HEK293 (cell line): Measurements from ENCODE around the gene POM121L2.

Source experiments
- KLF10 ChIP-seq: fragments of 450-650 bp; IDR thresholded peaks from 2 replicates; pipeline ENCODE4 v1.5.1; 2018; ENCODE audit warnings: missing biosample characterization, mild to moderate bottlenecking, missing genetic modification characterization
- KLF8 ChIP-seq: fragments of 450-650 bp; formaldehyde crosslinking; IDR thresholded peaks from 2 replicates; pipeline ENCODE4 v1.5.1; 2016; ENCODE audit warnings: missing biosample characterization, missing genetic modification characterization
- MEIS1 ChIP-seq: sonication (generic); formaldehyde crosslinking; IDR thresholded peaks from 2 replicates; pipeline ENCODE4 v1.8.1; 2022; ENCODE audit warnings: missing genetic modification reagents, mild to moderate bottlenecking, borderline replicate concordance
- MZF1 ChIP-seq: fragments of 450-650 bp; formaldehyde crosslinking; IDR thresholded peaks from 2 replicates; pipeline ENCODE4 v1.5.1; 2017; ENCODE audit warnings: missing biosample characterization, missing genetic modification characterization, borderline replicate concordance
- SCRT1 ChIP-seq: fragments of 450-650 bp; formaldehyde crosslinking; IDR thresholded peaks from 2 replicates; pipeline ENCODE4 v1.5.1; 2016; ENCODE audit warnings: missing biosample characterization, missing genetic modification characterization, borderline replicate concordance
- YY1 ChIP-seq: fragments of 450-650 bp; formaldehyde crosslinking; IDR thresholded peaks from 2 replicates; pipeline ENCODE4 v1.5.1; 2018; ENCODE audit warnings: missing biosample characterization, missing genetic modification characterization
- ZBTB8A ChIP-seq: fragments of 450-650 bp; formaldehyde crosslinking; IDR thresholded peaks from 2 replicates; pipeline ENCODE4 v1.5.1; 2016; ENCODE audit warnings: missing biosample characterization, missing genetic modification characterization
- ZEB2 ChIP-seq: fragments of 450-650 bp; formaldehyde crosslinking; IDR thresholded peaks from 2 replicates; pipeline ENCODE4 v1.5.1; 2016; ENCODE audit warnings: missing biosample characterization, missing genetic modification characterization
- ZFP37 ChIP-seq: fragments of 450-650 bp; formaldehyde crosslinking; IDR thresholded peaks from 2 replicates; pipeline ENCODE4 v1.5.1; 2016; ENCODE audit warnings: missing biosample characterization, missing genetic modification characterization
- ZNF23 ChIP-seq: fragments of 450-650 bp; formaldehyde crosslinking; IDR thresholded peaks from 2 replicates; pipeline ENCODE4 v1.5.1; 2016; ENCODE audit warnings: missing biosample characterization, missing genetic modification characterization, borderline replicate concordance
- ZNF324 ChIP-seq: fragments of 450-650 bp; formaldehyde crosslinking; IDR thresholded peaks from 2 replicates; pipeline ENCODE4 v1.5.1; 2016; ENCODE audit warnings: missing biosample characterization, missing genetic modification characterization
- ZNF335 ChIP-seq: fragments of 450-650 bp; formaldehyde crosslinking; conservative IDR thresholded peaks from 2 replicates; pipeline ENCODE4 v1.5.1; 2016; ENCODE audit warnings: missing biosample characterization, missing genetic modification characterization
- ZNF561 ChIP-seq: fragments of 450-650 bp; IDR thresholded peaks from 2 replicates; pipeline ENCODE4 v1.5.1; 2018; ENCODE audit warnings: missing biosample characterization, missing genetic modification characterization, borderline replicate concordance
- ZNF610 ChIP-seq: fragments of 450-650 bp; formaldehyde crosslinking; IDR thresholded peaks from 2 replicates; pipeline ENCODE4 v1.5.1; 2016; ENCODE audit warnings: missing biosample characterization, missing genetic modification characterization, borderline replicate concordance
- ZNF629 ChIP-seq: fragments of 450-650 bp; formaldehyde crosslinking; IDR thresholded peaks from 2 replicates; pipeline ENCODE4 v1.5.1; 2017; ENCODE audit warnings: missing biosample characterization, missing genetic modification characterization
- ZNF664 ChIP-seq: fragments of 450-650 bp; formaldehyde crosslinking; IDR thresholded peaks from 2 replicates; pipeline ENCODE4 v1.5.1; 2016; ENCODE audit warnings: missing biosample characterization, missing genetic modification characterization
- TF ChIP-seq, protein P1 (sequence below): fragments of 450-650 bp; formaldehyde crosslinking; IDR thresholded peaks from 2 replicates; pipeline ENCODE4 v1.5.1; 2016; ENCODE audit warnings: missing biosample characterization, missing genetic modification characterization
- TF ChIP-seq, protein P2 (sequence below): fragments of 450-650 bp; formaldehyde crosslinking; IDR thresholded peaks from 2 replicates; pipeline ENCODE4 v1.5.1; 2016; ENCODE audit warnings: missing biosample characterization, missing genetic modification characterization
- TF ChIP-seq, protein P3 (sequence below): fragments of 450-650 bp; formaldehyde crosslinking; IDR thresholded peaks from 2 replicates; pipeline ENCODE4 v1.5.1; 2016; ENCODE audit warnings: missing biosample characterization, missing genetic modification characterization
- TF ChIP-seq, protein P4 (sequence below): fragments of 450-650 bp; formaldehyde crosslinking; IDR thresholded peaks from 2 replicates; pipeline ENCODE4 v1.5.1; 2016; ENCODE audit warnings: missing biosample characterization, missing genetic modification characterization
- TF ChIP-seq, protein P5 (sequence below): fragments of 450-650 bp; formaldehyde crosslinking; IDR thresholded peaks from 2 replicates; pipeline ENCODE4 v1.5.1; 2016; ENCODE audit warnings: missing biosample characterization, missing genetic modification characterization

The POM121L2 gene

DNA sequence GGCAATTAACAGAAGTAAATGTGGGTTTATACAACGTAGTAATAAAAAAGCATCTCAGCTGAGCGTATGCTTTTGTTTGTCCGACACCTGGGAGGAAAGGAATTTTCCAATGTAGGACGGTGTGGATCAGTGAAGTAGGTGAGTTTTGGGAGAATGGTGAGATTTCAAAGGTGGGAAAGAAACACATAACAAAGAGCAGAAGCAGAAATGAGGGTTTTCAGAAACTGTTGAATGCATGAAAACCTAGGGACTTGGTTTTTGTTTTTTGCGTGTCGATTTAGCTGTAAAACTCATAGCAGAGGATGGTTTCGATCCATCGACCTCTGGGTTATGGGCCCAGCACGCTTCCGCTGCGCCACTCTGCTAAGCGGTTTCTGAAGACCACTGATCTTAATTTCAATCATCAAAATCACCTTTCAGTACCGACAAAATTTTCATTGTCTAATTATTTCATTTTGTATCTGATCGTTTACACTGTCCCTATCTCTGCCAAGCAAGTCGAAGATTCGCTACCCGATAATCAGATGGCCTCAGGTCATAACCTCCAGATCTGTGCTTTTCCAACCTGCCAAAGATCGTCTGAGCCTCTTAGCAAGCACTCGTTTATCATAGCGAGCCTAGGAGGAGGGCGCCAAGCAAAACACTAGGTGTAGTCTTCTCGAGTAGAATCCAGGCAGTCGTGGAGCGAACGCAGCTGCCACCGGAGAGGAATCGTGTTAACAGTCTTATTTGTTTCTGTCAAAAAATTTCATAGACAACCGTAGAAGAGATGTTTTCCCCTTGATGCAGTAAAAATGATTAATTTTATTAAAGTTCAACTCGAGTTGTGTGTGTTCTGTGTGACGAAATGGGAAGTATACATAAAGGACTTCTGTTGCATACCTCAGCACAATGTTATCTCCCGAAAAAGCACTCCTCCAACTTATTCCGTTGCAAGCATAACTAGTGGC lies 20.9 kb upstream of the POM121L2 start (continued):
- TF ChIP-seq, protein P1, sequence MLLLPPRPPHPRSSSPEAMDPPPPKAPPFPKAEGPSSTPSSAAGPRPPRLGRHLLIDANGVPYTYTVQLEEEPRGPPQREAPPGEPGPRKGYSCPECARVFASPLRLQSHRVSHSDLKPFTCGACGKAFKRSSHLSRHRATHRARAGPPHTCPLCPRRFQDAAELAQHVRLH (tag by site-specific recombination), result peak; percentile 85; the same call in 1 of the 2 replicates
- TF ChIP-seq, protein P2, sequence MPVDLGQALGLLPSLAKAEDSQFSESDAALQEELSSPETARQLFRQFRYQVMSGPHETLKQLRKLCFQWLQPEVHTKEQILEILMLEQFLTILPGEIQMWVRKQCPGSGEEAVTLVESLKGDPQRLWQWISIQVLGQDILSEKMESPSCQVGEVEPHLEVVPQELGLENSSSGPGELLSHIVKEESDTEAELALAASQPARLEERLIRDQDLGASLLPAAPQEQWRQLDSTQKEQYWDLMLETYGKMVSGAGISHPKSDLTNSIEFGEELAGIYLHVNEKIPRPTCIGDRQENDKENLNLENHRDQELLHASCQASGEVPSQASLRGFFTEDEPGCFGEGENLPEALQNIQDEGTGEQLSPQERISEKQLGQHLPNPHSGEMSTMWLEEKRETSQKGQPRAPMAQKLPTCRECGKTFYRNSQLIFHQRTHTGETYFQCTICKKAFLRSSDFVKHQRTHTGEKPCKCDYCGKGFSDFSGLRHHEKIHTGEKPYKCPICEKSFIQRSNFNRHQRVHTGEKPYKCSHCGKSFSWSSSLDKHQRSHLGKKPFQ (tag by site-specific recombination), result no peak; the same call in 1 of the 2 replicates
- TF ChIP-seq ZFP37 (peak; percentile 77), ZNF335 (tag by site-specific recombination) (peak; percentile 86), ZNF610 (tag by site-specific recombination) (0 out of 2 replicates have a peak, but pooled peaks have one; percentile 48), ZBTB8A (tag by site-specific recombination) (peak; percentile 39), SCRT1 (tag by site-specific recombination) (peak; percentile 92), ZEB2 (tag by site-specific recombination) (peak; percentile 87), MEIS1 (no peak), KLF10 (tag by site-specific recombination) (peak; percentile 76), ZNF664 (tag by site-specific recombination) (0 out of 2 replicates have a peak, but pooled peaks have one; percentile 54), ZNF561 (tag by site-specific recombination) (peak; percentile 83), ZNF324 (tag by site-specific recombination) (peak; percentile 91; the same call in 1 of the 2 replicates), YY1 (tag by site-specific recombination) (no peak), ZNF629 (peak; percentile 54), ZNF23 (tag by site-specific recombination) (no peak), KLF8 (peak; percentile 38; the same call in 1 of the 2 replicates), MZF1 (tag by site-specific recombination) (peak; percentile 66)
- TF ChIP-seq, protein P3, sequence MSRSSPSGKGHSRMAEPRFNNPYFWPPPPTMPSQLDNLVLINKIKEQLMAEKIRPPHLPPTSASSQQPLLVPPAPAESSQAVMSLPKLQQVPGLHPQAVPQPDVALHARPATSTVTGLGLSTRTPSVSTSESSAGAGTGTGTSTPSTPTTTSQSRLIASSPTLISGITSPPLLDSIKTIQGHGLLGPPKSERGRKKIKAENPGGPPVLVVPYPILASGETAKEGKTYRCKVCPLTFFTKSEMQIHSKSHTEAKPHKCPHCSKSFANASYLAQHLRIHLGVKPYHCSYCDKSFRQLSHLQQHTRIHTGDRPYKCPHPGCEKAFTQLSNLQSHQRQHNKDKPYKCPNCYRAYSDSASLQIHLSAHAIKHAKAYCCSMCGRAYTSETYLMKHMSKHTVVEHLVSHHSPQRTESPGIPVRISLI (tag by site-specific recombination), result peak; percentile 87; the same call in 1 of the 2 replicates
- TF ChIP-seq, protein P4, sequence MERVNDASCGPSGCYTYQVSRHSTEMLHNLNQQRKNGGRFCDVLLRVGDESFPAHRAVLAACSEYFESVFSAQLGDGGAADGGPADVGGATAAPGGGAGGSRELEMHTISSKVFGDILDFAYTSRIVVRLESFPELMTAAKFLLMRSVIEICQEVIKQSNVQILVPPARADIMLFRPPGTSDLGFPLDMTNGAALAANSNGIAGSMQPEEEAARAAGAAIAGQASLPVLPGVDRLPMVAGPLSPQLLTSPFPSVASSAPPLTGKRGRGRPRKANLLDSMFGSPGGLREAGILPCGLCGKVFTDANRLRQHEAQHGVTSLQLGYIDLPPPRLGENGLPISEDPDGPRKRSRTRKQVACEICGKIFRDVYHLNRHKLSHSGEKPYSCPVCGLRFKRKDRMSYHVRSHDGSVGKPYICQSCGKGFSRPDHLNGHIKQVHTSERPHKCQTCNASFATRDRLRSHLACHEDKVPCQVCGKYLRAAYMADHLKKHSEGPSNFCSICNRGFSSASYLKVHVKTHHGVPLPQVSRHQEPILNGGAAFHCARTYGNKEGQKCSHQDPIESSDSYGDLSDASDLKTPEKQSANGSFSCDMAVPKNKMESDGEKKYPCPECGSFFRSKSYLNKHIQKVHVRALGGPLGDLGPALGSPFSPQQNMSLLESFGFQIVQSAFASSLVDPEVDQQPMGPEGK, result 0 out of 2 replicates have a peak, but pooled peaks have one; percentile 26
- TF ChIP-seq, protein P5, sequence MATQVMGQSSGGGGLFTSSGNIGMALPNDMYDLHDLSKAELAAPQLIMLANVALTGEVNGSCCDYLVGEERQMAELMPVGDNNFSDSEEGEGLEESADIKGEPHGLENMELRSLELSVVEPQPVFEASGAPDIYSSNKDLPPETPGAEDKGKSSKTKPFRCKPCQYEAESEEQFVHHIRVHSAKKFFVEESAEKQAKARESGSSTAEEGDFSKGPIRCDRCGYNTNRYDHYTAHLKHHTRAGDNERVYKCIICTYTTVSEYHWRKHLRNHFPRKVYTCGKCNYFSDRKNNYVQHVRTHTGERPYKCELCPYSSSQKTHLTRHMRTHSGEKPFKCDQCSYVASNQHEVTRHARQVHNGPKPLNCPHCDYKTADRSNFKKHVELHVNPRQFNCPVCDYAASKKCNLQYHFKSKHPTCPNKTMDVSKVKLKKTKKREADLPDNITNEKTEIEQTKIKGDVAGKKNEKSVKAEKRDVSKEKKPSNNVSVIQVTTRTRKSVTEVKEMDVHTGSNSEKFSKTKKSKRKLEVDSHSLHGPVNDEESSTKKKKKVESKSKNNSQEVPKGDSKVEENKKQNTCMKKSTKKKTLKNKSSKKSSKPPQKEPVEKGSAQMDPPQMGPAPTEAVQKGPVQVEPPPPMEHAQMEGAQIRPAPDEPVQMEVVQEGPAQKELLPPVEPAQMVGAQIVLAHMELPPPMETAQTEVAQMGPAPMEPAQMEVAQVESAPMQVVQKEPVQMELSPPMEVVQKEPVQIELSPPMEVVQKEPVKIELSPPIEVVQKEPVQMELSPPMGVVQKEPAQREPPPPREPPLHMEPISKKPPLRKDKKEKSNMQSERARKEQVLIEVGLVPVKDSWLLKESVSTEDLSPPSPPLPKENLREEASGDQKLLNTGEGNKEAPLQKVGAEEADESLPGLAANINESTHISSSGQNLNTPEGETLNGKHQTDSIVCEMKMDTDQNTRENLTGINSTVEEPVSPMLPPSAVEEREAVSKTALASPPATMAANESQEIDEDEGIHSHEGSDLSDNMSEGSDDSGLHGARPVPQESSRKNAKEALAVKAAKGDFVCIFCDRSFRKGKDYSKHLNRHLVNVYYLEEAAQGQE (tag by site-specific recombination), result peak; percentile 55
